Activated T-cell treated with anti-CD3 and anti-CD28 coated beads for 24 hours (primary cell): Measurements from ENCODE around the gene EWSR1.

ENCODE experiments used
- DNase-seq: peaks from one replicate; pipeline ENCODE4 v3.0.0-alpha.2; 2020; ENCODE audit warnings: low read depth

The EWSR1 gene

GRCh38 chr22:29251265-29251664, 16.8 kb upstream of the EWSR1 start:
- DNase-seq, result no peak

- no peak for DNase-seq
These were observed 15.8 kb upstream of the EWSR1 start for GRCh38 chr22:29251981-29252911.

- DNase-seq, result no peak
These were observed 14.3 kb upstream of the EWSR1 start for GRCh38 chr22:29253561-29254285.

GRCh38 chr22:29254286-29254660, 13.8 kb upstream of the EWSR1 start:
- no peak for DNase-seq

- no peak for DNase-seq
These were observed 12.9 kb upstream of the EWSR1 start for GRCh38 chr22:29255064-29255621.

- DNase-seq, result no peak
These were observed 11.3 kb upstream of the EWSR1 start for GRCh38 chr22:29256606-29257325.

GRCh38 chr22:29257751-29258181, 10.3 kb upstream of the EWSR1 start:
- DNase-seq, result no peak

- DNase-seq, result no peak
These were observed 9.4 kb upstream of the EWSR1 start for GRCh38 chr22:29258407-29259252.

- no peak for DNase-seq
These were observed 8.7 kb upstream of the EWSR1 start for GRCh38 chr22:29259253-29259899.

GRCh38 chr22:29260031-29260560, 8.0 kb upstream of the EWSR1 start:
- DNase-seq, result no peak

GRCh38 chr22:29260601-29261315, 7.3 kb upstream of the EWSR1 start:
- DNase-seq, result no peak

- no peak for DNase-seq
These were observed 4.2 kb upstream of the EWSR1 start for GRCh38 chr22:29263791-29264276.

GRCh38 chr22:29265305-29265704, 2.8 kb upstream of the EWSR1 start:
- no peak for DNase-seq

- no peak for DNase-seq
These were observed 2.1 kb upstream of the EWSR1 start for GRCh38 chr22:29265929-29266328.

- DNase-seq, result no peak
These were observed 1.3 kb upstream of the EWSR1 start for GRCh38 chr22:29266564-29267461.

GRCh38 chr22:29267462-29267857, 608 bp upstream of the EWSR1 start:
- no peak for DNase-seq

- DNase-seq, result peak; percentile 26
These were observed 602 bp downstream of the EWSR1 start for GRCh38 chr22:29268511-29269229.

- DNase-seq, result no peak
These were observed 1.1 kb downstream of the EWSR1 start for GRCh38 chr22:29269230-29269604.
